Spleen (tissue), 7 donors: ENCODE results near the gene MEX3B.

Source experiments
- POLR2A ChIP-seq, 3 donors: fragments of 450-650 bp; IDR thresholded peaks; one replicate each; pipeline ENCODE4 v1.5.1; 2017; ENCODE audit warnings: antibody characterized with exemption in 3 of 3, mild to moderate bottlenecking in 1 of 3
- POLR2AphosphoS5 ChIP-seq, 3 donors: sonication (generic); formaldehyde crosslinking; IDR thresholded peaks; one replicate each; pipeline ENCODE4 v1.5.1; 2017; ENCODE audit warnings: antibody characterized with exemption in 3 of 3
- TF ChIP-seq, protein P1 (sequence below), 11 experiments: fragments of 200-600 bp in 7 of 11; fragments of 450-650 bp in 4 of 11; sonication (generic) in 4 of 11; IDR thresholded peaks in 8 of 11; conservative IDR thresholded peaks in 3 of 11; 1 replicate in 7 of 11; 2 replicates in 4 of 11; pipeline versions ENCODE4 v1.4.0 to v1.8.0; 2016 to 2021; ENCODE audit warnings: antibody characterized with exemption in 11 of 11, inconsistent platforms in 4 of 11, mild to moderate bottlenecking in 1 of 11
- donor health status: DM: no; HTN: no; CAD: no; lungs with moderate emphysema.
- donor health status: DM: no; HTN: no; CAD: no.
- donor health status: DM: no; HTN: no; CAD: no.

DNA sequence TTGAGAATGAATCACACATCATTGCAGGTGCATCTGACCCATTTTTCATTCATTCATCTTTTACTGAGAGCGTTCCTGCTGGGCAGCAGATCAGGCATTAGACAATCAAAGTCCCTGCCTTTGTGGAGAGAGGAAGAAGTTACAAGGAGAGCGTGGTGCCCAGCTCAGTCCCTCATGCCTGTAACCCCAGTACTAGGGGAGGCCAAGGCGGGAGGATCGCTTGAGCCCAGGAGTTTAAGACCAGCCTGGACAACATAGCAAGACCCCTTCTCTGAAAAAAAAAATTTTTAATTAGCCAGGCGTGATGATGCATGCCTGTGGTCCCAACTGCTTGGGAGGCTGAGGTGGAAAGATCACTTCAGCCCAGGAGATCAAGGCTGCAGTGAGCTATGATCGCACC, 35.0 kb upstream of the MEX3B start:
- TF ChIP-seq POLR2AphosphoS5 (IDR thresholded peaks at IDR 0.05) (no peak), POLR2A (IDR thresholded peaks at IDR 0.05) (no peak)
- TF ChIP-seq, protein P1, sequence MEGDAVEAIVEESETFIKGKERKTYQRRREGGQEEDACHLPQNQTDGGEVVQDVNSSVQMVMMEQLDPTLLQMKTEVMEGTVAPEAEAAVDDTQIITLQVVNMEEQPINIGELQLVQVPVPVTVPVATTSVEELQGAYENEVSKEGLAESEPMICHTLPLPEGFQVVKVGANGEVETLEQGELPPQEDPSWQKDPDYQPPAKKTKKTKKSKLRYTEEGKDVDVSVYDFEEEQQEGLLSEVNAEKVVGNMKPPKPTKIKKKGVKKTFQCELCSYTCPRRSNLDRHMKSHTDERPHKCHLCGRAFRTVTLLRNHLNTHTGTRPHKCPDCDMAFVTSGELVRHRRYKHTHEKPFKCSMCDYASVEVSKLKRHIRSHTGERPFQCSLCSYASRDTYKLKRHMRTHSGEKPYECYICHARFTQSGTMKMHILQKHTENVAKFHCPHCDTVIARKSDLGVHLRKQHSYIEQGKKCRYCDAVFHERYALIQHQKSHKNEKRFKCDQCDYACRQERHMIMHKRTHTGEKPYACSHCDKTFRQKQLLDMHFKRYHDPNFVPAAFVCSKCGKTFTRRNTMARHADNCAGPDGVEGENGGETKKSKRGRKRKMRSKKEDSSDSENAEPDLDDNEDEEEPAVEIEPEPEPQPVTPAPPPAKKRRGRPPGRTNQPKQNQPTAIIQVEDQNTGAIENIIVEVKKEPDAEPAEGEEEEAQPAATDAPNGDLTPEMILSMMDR (IDR thresholded peaks at IDR 0.05 in 8 of 11, conservative IDR thresholded peaks at IDR 0.05 in 3 of 11), result no peak
